ENCODE measurements around the gene CASTOR1.

CASTOR1 gene

DNA sequence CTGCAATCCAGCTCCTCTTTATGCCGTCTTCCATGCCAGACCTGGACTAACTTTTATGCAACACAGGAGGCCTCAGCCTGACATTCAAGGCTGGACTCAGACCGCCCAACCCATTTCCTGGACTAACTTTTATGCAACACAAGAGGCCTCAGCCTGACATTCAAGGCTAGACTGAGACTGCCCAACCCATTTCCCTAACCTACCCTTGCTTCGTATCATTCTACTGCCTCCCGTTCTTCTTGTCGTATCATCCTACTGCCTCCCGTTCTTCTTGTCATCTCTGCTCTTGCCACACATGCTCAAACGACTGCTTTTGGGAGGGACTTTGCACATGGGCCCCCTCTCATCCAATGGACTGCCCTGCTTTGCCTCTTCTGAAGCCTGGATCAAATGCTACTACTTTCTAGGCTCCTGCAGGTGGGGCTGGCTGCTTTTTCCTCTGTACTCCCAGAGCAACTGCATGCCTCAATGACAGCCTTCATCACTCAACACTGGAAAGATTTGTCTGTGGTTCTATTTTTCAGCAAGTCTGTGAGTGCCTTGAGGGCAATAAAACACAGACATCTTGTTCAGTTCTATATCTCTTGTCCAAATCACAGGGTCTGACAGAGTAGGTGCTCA is 29.6 kb upstream of the CASTOR1 start:
- DNase-seq, result no peak

DNA sequence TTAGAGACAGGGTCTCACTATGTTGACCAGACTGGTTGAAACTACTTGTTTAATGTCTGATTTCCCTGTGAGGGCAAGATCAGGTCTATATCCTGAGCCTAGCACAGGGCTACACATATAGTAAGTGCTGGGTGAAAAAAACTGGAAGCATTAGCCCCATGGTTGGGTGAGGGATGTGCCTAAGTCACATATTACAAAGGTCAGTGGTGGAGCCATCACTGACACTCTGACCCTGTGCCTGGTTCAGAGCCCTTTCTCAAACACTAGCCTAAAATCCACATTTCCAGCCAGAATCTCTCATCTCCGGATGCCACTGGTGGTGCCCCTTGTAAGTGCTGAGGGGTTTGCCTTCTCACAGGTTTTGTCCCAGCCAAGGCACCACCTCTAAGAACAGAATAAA is 28.5 kb upstream of the CASTOR1 start:
- DNase-seq, result no peak

GRCh38 chr22:30315962-30316576 is 26.8 kb upstream of the CASTOR1 start:
- no peak for DNase-seq

- DNase-seq, result no peak
Observed at GRCh38 chr22:30314915-30315314, 25.6 kb upstream of the CASTOR1 start.

- DNase-seq, result no peak
Observed at GRCh38 chr22:30313527-30314363, 24.4 kb upstream of the CASTOR1 start.

DNA sequence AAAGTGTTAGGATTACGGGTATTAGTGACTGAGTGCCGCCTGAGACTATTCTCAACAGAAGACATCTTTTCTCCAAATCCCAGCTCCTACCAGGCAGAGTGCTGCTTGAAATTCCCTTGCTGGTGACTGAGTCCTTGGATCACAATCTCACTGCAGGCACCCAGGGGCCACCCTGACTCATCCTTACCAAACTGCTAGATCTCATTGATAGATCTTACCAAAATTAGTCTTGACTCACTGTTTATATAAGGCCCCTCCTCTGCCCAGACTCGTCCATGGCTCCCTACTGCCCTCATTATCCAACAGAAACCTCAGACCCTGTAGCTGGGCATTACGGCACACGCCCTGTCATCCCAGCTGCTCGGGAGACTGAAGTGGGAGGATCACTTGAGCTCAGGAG is 22.7 kb upstream of the CASTOR1 start:
- DNase-seq, result no peak

GRCh38 chr22:30310881-30311771 is 21.8 kb upstream of the CASTOR1 start:
- DNase-seq, result no peak

DNA sequence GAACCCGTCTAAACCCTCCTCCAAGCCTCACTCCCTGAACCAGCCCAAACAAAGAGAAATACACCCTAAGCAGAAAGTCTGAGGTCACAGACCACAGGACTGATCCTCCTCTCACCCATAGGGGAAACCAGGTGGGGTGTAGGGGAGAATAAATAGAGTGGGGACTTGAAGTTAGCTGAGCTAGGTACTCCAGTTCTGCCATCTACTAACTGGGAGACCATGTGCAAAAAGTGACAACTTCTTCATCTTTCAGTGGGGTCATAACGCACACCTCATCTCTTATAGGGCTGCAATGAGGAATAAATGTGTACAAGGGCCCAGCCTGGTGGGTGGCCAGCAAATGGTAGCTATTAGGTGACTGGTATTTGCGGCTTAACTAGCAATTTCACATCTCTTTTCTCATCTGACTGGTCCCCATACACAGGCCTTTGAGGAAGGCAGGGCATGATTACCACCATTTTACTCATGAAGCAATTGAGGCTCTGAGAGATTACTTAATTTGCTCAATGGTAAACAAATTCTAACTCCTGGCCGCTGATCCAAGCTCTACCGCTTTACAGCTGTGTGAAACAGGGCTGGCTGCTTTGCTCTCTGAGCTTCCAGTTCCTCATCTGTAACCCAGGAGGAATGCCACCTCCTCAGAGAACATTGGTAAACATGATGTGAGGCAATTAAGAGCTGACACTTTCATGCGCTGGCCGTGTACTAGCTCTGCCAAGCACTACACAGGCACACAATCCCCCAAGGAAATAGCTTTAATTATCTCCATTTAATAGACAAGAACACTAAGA is 20.8 kb upstream of the CASTOR1 start:
- DNase-seq, result no peak

DNA sequence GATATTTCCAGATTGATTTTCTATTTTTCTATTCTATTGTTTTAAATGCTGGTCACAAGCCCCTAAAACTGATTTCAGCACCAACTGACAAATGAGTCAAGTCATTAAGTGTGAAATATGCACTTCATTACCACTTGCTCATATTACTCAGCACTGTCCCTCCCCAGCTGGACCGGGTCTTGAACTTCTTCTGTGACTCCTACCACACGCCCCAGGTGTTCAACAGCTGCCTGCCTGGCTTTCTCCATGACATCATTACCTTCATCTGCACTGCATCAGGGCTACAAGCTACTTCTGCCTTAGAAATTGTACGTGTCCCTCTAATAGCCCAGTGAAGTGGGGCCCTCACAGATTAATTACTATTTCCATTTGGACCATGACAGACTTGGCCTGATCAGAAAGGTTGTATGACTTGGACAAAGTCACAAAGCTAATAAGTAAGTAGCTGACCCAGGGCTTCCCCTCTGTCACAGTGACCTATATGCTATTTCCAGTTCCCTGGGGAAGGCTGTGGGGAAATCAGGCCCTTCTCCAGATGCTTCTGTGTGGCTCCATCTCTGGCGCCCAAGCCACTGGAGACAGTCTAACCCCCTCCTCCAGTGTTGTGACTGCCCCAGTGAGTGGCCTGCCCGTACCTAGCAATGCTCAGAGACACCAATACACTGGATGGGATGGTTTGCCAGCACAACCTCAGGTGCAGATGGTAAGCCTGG is 19.4 kb upstream of the CASTOR1 start:
- no peak for DNase-seq

- no peak for DNase-seq
Observed at GRCh38 chr22:30308093-30308492, 18.8 kb upstream of the CASTOR1 start.

- no peak for DNase-seq
Observed at GRCh38 chr22:30307041-30307574, 17.8 kb upstream of the CASTOR1 start.

GRCh38 chr22:30306627-30307011 is 17.3 kb upstream of the CASTOR1 start:
- no peak for DNase-seq

GRCh38 chr22:30305906-30306626 is 16.8 kb upstream of the CASTOR1 start:
- no peak for DNase-seq

DNA sequence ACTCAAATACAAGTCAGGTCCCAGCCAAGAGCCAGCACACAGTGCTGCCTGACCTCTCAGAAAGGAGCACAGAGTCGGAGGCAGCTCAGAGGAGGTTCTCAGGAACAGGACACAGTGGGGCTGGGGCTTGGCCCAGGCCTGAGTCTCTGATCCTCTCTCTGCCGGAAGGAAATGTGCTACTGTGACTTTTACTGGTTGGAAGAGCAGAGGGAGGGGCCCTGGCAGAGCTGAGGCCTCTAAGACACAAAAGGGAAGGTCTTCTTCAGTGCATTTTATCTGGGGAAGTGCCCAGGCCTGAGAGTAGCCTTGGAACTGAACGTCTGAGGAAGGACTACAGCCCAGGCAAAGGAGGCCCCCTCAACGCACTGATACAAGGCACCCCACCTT is 16.2 kb upstream of the CASTOR1 start:
- DNase-seq, result no peak

DNA sequence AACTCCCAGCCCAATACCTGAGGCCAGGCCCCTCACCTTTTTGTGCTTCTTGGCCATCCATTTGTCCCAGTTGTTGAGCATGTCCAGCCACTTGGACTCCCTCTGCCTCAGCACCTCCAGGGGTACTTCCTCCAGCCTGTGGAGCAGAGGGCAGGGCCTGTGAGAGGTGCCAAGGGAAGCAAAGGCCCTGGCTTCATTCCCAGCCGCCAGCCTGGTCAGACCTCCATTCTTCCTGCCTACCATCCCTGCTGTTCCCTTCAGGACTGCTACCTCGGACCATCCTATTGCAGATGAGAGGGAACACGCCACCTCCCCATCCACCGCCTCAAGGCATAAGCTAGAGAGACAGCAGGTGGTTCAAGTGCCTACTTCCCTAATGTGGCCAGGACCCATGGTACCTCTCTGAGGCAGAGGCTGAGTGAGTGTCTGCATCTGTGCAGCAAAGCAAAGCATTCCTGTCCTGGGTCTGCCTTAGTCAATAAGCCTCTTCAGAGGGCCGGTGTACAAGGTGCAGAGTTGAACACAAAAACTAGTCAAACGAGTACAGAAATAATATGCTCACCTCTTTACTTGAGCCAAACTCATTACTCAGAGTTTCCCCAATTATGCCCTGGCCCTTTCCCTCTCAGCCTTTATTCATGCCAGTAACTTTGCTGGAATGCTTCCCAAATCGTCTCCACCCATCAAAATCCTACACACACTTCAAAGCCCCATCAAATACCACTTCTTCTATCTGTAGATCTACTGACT is 15.4 kb upstream of the CASTOR1 start:
- no peak for DNase-seq

DNA sequence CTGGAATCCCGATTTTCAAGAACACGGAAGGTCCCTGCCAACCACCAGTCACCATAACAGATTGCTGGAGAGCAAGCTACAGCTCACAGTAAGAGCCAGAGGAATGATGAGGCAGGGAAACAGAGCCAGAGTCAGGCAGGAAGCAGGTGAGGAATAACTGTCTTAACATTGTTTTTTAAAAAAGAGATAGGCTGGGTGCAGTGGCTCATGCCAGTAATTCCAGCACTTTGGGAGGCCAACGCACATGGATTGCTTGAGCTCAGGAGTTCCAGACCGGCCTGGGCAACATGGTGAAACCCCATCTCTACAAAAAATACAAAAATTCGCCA is 13.5 kb upstream of the CASTOR1 start:
- DNase-seq, result no peak

DNA sequence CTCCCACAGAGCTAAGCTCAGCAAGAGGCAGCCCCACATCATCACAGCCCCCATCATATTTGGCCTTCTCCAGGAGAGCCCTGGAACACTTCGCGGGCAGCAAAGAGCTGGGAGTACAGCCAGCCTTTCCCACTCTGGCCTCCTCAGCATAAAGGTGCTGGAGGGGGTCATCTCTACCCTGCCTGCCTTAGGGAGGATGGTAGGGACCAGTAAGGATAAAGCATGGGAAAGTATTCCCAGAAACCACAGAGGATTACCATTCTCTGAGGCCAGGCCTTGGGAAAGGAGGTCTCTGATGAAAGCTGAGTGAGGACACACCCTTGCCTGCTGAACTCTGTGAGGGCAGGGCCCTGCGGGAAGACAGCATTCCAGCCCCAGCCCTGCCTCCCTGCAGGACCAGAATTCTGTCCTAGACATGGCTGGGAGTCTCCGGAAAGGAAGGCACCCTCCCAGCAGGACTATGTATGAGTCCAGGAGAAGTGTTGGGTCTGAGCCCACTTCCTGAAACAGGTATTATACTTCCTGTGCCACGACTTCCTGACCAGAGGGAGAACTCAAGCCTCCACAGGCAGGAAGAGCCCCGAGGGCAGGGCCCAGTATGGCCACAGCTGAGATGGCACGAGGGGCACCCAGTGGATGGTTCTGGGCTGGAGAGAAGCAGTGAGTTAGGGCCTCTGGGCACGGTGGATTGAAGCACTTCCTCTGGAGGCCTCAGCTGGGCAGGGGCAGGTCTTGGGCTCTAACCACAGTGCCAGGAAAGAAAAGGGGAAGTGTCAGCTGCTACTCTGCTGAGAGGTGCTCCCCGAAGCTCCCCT is 12.9 kb upstream of the CASTOR1 start:
- DNase-seq, result no peak

GRCh38 chr22:30299322-30299721 is 10.0 kb upstream of the CASTOR1 start:
- no peak for DNase-seq

All from activated gamma-delta T cell (primary cell).